IMR-90 (cell line): ENCODE results near the gene INPP4A. TPM values are rescaled to one million over a fixed set of nuclear protein-coding genes. Genes with fewer than 3 reads are reported as not detected.

Experiments
- ATAC-seq: fragments of 200-7000 bp; cut with Tn5 transposase; 2 replicates; pipeline ENCODE4 v1.9.1; 2020; ENCODE audit warnings: low read depth, mild to moderate bottlenecking, moderate library complexity
- BruUV-seq: library from RNA; stranded (reverse); fragments of 400-500 nt; replicated peaks from 2 replicates; lab custom pipeline; 2021; lab: Mats Ljungman, UMichigan
- CTCF ChIA-PET: fragments of 300-600 bp; formaldehyde crosslinking; extraction: SDS; loops from one replicate; lab custom pipeline; 2021; ENCODE audit warnings: antibody characterized with exemption; lab: Yijun Ruan, JAX
- POLR2A ChIA-PET: fragments of 300-600 bp; sonication (Branson Sonifier 250); formaldehyde crosslinking; loops from one replicate; lab custom pipeline; 2022; ENCODE audit warnings: antibody characterized with exemption; ENCODE audit not compliant: unreplicated experiment; lab: Charles Lee
- DNase-seq: peaks from one replicate; pipeline ENCODE4 v3.0.0; 2013
- H2AFZ ChIP-seq: replicated peaks from 2 replicates; pipeline ENCODE3; 2013; ENCODE audit warnings: low read length, mild to moderate bottlenecking; ENCODE audit not compliant: poor library complexity
- H2AK5ac ChIP-seq: 2 replicates; pipeline ENCODE4 v1.6.1; 2013; ENCODE audit warnings: low read depth, low read length, inconsistent platforms
- H2AK9ac ChIP-seq: replicated peaks from 2 replicates; pipeline ENCODE3; 2013; ENCODE audit warnings: mild to moderate bottlenecking, low read depth, low read length, moderate library complexity; ENCODE audit not compliant: poor library complexity
- H2BK120ac ChIP-seq: 2 replicates; pipeline ENCODE4 v1.6.1; 2013; ENCODE audit warnings: low read depth, low read length, inconsistent platforms
- H2BK15ac ChIP-seq: 3 replicates; pipeline ENCODE4 v1.6.1; 2013; ENCODE audit warnings: low read depth, low read length, inconsistent platforms
- H2BK20ac ChIP-seq: 2 replicates; pipeline ENCODE4 v1.6.1; 2013; ENCODE audit warnings: low read depth, mild to moderate bottlenecking, inconsistent platforms, low read length, moderate library complexity
- H2BK5ac ChIP-seq: 2 replicates; pipeline ENCODE4 v1.6.1; 2013; ENCODE audit warnings: mild to moderate bottlenecking, low read depth, low read length, inconsistent platforms; ENCODE audit not compliant: poor library complexity, severe bottlenecking
- H3K14ac ChIP-seq: replicated peaks from 2 replicates; pipeline ENCODE4 v1.6.1; 2013; ENCODE audit warnings: low read depth, low read length, inconsistent platforms
- H3K18ac ChIP-seq: 2 replicates; pipeline ENCODE4 v1.6.1; 2013; ENCODE audit warnings: low read depth, low read length, control low read depth
- H3K23ac ChIP-seq: 2 replicates; pipeline ENCODE4 v1.6.1; 2013; ENCODE audit warnings: low read depth, low read length, inconsistent platforms
- H3K27ac ChIP-seq: 2 replicates; pipeline ENCODE4 v1.5.1; 2013; ENCODE audit warnings: mild to moderate bottlenecking, control low read depth, low read length; ENCODE audit not compliant: insufficient read depth
- H3K27me3 ChIP-seq: 2 replicates; pipeline ENCODE4 v1.6.1; 2013; ENCODE audit warnings: low read length; ENCODE audit not compliant: control insufficient read depth, insufficient read depth
- H3K36me3 ChIP-seq: 2 replicates; pipeline ENCODE4 v1.6.1; 2013; ENCODE audit warnings: low read length, mixed read lengths; ENCODE audit not compliant: control insufficient read depth, insufficient read depth
- H3K4ac ChIP-seq: 2 replicates; pipeline ENCODE4 v1.6.1; 2013; ENCODE audit warnings: low read depth, low read length, inconsistent platforms
- H3K4me1 ChIP-seq: 2 replicates; pipeline ENCODE4 v1.6.1; 2013; ENCODE audit warnings: low read length, mixed read lengths; ENCODE audit not compliant: control insufficient read depth, insufficient read depth
- H3K4me2 ChIP-seq: 2 replicates; pipeline ENCODE4 v1.6.1; 2013; ENCODE audit warnings: low read depth, mild to moderate bottlenecking, control low read depth, low read length, moderate library complexity
- H3K4me3 ChIP-seq: 2 replicates; pipeline ENCODE4 v1.5.1; 2013; ENCODE audit warnings: low read depth, mild to moderate bottlenecking, control low read depth, low read length, moderate library complexity; ENCODE audit not compliant: insufficient read depth
- H3K56ac ChIP-seq: 2 replicates; pipeline ENCODE4 v1.6.1; 2013; ENCODE audit warnings: low read length, inconsistent platforms; ENCODE audit not compliant: insufficient read depth; ENCODE audit errors: extremely low read depth
- H3K79me1 ChIP-seq, 2 experiments: 2 replicates each; pipeline ENCODE4 v1.6.1; 2013; ENCODE audit warnings: low read length in 2 of 2, inconsistent platforms in 1 of 2, low read depth in 1 of 2
- H3K9ac ChIP-seq: 2 replicates; pipeline ENCODE4 v1.6.1; 2013; ENCODE audit warnings: low read depth, low read length, control low read depth
- H3K9me1 ChIP-seq: 2 replicates; pipeline ENCODE4 v1.6.1; 2013; ENCODE audit warnings: low read length, inconsistent platforms; ENCODE audit not compliant: insufficient read depth
- H3K9me3 ChIP-seq: 2 replicates; pipeline ENCODE4 v1.6.1; 2013; ENCODE audit warnings: low read length; ENCODE audit not compliant: control insufficient read depth, insufficient read depth
- H4K20me1 ChIP-seq: 2 replicates; pipeline ENCODE4 v1.6.1; 2013; ENCODE audit warnings: low read length, inconsistent platforms; ENCODE audit not compliant: insufficient read depth
- H4K5ac ChIP-seq: 2 replicates; pipeline ENCODE4 v1.6.1; 2013; ENCODE audit warnings: mild to moderate bottlenecking, low read depth, low read length, control low read depth
- H4K8ac ChIP-seq, 2 experiments: 2 replicates each; pipeline ENCODE4 v1.6.1; 2013; ENCODE audit warnings: low read depth in 2 of 2, low read length in 2 of 2, control low read depth in 1 of 2, inconsistent platforms in 1 of 2
- H4K91ac ChIP-seq: 2 replicates; pipeline ENCODE4 v1.6.1; 2013; ENCODE audit warnings: low read depth, low read length, inconsistent platforms; ENCODE audit not compliant: insufficient read depth
- BHLHE40 ChIP-seq: fragments of 150-350 bp; IDR thresholded peaks from 2 replicates; pipeline ENCODE4 v1.6.1; 2016; ENCODE audit warnings: mild to moderate bottlenecking, low read depth, low read length
- CEBPB ChIP-seq: IDR thresholded peaks from 2 replicates; pipeline ENCODE4 v1.6.1; 2012; ENCODE audit warnings: low read depth, low read length, improper control_type of control experiment
- CHD1 ChIP-seq: IDR thresholded peaks from 2 replicates; pipeline ENCODE4 v1.6.1; 2012; ENCODE audit warnings: low read depth, low read length, improper control_type of control experiment
- FOS ChIP-seq: fragments of 150-350 bp; IDR thresholded peaks from 2 replicates; pipeline ENCODE4 v1.6.1; 2016; ENCODE audit warnings: low read depth, low read length
- MAFK ChIP-seq: IDR thresholded peaks from 2 replicates; pipeline ENCODE4 v1.6.1; 2012; ENCODE audit warnings: low read depth, low read length, improper control_type of control experiment
- MAZ ChIP-seq: IDR thresholded peaks from 2 replicates; pipeline ENCODE4 v1.6.1; 2012; ENCODE audit warnings: low read depth, mild to moderate bottlenecking, low read length, improper control_type of control experiment, moderate library complexity, borderline replicate concordance
- MXI1 ChIP-seq: IDR thresholded peaks from 2 replicates; pipeline ENCODE4 v1.6.1; 2012; ENCODE audit warnings: low read depth, mild to moderate bottlenecking, low read length, moderate library complexity, borderline replicate concordance
- NFE2L2 ChIP-seq: fragments of 150-350 bp; IDR thresholded peaks from 2 replicates; pipeline ENCODE4 v1.6.1; 2016; ENCODE audit warnings: low read depth, mild to moderate bottlenecking, low read length
- POLR2A ChIP-seq: IDR thresholded peaks from 2 replicates; pipeline ENCODE4 v1.6.1; 2012; ENCODE audit warnings: mild to moderate bottlenecking, low read depth, low read length
- RAD21 ChIP-seq: IDR thresholded peaks from 2 replicates; pipeline ENCODE4 v1.6.1; 2012; ENCODE audit warnings: low read length, improper control_type of control experiment
- RCOR1 ChIP-seq: IDR thresholded peaks from 2 replicates; pipeline ENCODE4 v1.6.1; 2012; ENCODE audit warnings: mild to moderate bottlenecking, low read length, improper control_type of control experiment; ENCODE audit not compliant: insufficient replicate concordance
- RFX5 ChIP-seq: IDR thresholded peaks from 2 replicates; pipeline ENCODE4 v1.8.0; 2012; ENCODE audit warnings: low read depth, mild to moderate bottlenecking, low read length, moderate library complexity
- SMC3 ChIP-seq: fragments of 150-350 bp; IDR thresholded peaks from 2 replicates; pipeline ENCODE4 v1.6.1; 2016; ENCODE audit warnings: low read depth, mild to moderate bottlenecking, antibody characterized with exemption, low read length, moderate library complexity
- WGBS, 2 experiments: methylation state at CpG; one replicate each; pipeline versions ENCODE4 v1.1.5 to v1.1.7; 2013; ENCODE audit warnings: missing lambda C conversion rate in 2 of 2; ENCODE audit not compliant: insufficient read length in 1 of 2; ENCODE audit errors: extremely low coverage in 2 of 2; 5-methylcytosine and 5-hydroxymethylcytosine counted together
- dilution Hi-C: fragments of 300-500 bp; cut with HindIII; formaldehyde crosslinking; loops from one replicate; pipeline ENCODE4 v1.14.3; 2018; ENCODE audit warnings: low sequenced_read_pairs; ENCODE audit not compliant: unreplicated experiment
- in situ Hi-C: fragments of 300-500 bp; cut with MboI; formaldehyde crosslinking; loops from 3 replicates; pipeline ENCODE4 v1.14.3; 2019; ENCODE audit warnings: low sequenced_read_pairs, inconsistent platforms, mixed read lengths
- intact Hi-C: fragments of 100-400 bp; cut with micrococcal nuclease; formaldehyde crosslinking; loops from 2 replicates; pipeline ENCODE4 v1.10.0; 2022
- polyA plus RNA-seq, 3 experiments: library from polyadenylated mRNA; depleted of rRNA; stranded (reverse); fragments of >200 nt; gene quantifications; 2 replicates each; pipeline ENCODE4 v1.2.3, GENCODE V29; 2012; ENCODE audit warnings: low replicate concordance in 1 of 3
- total RNA-seq: library from RNA; depleted of rRNA; stranded (reverse); fragments of >200 nt; gene quantifications from 2 replicates; pipeline ENCODE4 v1.2.3, GENCODE V29; 2012
- TF ChIP-seq, protein P1 (sequence below): fragments of 150-350 bp; IDR thresholded peaks from 2 replicates; pipeline ENCODE4 v1.6.1; 2016; ENCODE audit warnings: low read depth, mild to moderate bottlenecking, low read length, moderate library complexity, borderline replicate concordance
- TF ChIP-seq, protein P2 (sequence below): fragments of 150-350 bp; IDR thresholded peaks from 2 replicates; pipeline ENCODE4 v1.6.1; 2017; ENCODE audit warnings: mild to moderate bottlenecking, antibody characterized with exemption, low read length, low read depth
- TF ChIP-seq, protein P3 (sequence below): conservative IDR thresholded peaks from 2 replicates; pipeline ENCODE4 v1.5.1; 2012; ENCODE audit warnings: mild to moderate bottlenecking, low read depth, low read length, improper control_type of control experiment

INPP4A gene
- total and polyA plus RNA-seq, 2 of the 4 experiments (the other 2 are of a cell fraction): 14.5 to 27.1 TPM

DNA sequence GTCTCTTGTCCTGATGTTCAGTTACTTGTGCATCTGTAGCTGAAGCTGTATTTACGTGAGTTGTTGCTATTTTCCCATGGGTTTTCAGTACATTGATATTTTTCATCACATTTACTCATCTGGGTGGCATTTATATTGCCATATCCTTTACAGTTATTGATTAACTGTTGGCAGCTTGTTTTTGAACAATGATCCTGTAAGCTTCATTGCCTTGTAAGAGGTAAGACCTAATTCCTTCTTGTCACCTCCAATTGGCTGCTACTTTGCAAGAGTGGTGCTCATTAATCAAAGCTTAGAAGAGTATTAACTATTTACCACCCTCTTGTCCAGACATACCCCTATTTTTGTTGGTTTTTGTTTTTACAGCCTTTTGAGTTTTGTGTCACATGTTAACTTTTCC lies 88.9 kb downstream of the INPP4A start:
- peaks cover 5% of the 10 kb centered on the region for H3K36me3 ChIP-seq

More for the DNA sequence above, 88.9 kb downstream of the INPP4A start:
- peaks cover 4% of the 10 kb centered on the region; the same call in 1 of the 2 replicates for H3K9me1 ChIP-seq
- TF ChIP-seq BHLHE40 (no peak), RFX5 (no peak), MAZ (no peak), CEBPB (no peak), RCOR1 (no peak), SMC3 (no peak), NFE2L2 (no peak), MXI1 (no peak), FOS (no peak), CHD1 (no peak), RAD21 (no peak), MAFK (no peak), POLR2A (no peak)
- TF ChIP-seq, protein P1, sequence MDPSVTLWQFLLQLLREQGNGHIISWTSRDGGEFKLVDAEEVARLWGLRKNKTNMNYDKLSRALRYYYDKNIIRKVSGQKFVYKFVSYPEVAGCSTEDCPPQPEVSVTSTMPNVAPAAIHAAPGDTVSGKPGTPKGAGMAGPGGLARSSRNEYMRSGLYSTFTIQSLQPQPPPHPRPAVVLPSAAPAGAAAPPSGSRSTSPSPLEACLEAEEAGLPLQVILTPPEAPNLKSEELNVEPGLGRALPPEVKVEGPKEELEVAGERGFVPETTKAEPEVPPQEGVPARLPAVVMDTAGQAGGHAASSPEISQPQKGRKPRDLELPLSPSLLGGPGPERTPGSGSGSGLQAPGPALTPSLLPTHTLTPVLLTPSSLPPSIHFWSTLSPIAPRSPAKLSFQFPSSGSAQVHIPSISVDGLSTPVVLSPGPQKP: no peak
- TF ChIP-seq, protein P2, sequence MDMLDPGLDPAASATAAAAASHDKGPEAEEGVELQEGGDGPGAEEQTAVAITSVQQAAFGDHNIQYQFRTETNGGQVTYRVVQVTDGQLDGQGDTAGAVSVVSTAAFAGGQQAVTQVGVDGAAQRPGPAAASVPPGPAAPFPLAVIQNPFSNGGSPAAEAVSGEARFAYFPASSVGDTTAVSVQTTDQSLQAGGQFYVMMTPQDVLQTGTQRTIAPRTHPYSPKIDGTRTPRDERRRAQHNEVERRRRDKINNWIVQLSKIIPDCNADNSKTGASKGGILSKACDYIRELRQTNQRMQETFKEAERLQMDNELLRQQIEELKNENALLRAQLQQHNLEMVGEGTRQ: no peak
- TF ChIP-seq, protein P3, sequence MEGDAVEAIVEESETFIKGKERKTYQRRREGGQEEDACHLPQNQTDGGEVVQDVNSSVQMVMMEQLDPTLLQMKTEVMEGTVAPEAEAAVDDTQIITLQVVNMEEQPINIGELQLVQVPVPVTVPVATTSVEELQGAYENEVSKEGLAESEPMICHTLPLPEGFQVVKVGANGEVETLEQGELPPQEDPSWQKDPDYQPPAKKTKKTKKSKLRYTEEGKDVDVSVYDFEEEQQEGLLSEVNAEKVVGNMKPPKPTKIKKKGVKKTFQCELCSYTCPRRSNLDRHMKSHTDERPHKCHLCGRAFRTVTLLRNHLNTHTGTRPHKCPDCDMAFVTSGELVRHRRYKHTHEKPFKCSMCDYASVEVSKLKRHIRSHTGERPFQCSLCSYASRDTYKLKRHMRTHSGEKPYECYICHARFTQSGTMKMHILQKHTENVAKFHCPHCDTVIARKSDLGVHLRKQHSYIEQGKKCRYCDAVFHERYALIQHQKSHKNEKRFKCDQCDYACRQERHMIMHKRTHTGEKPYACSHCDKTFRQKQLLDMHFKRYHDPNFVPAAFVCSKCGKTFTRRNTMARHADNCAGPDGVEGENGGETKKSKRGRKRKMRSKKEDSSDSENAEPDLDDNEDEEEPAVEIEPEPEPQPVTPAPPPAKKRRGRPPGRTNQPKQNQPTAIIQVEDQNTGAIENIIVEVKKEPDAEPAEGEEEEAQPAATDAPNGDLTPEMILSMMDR: no peak
- no CpG with 5 or more reads among the region's 1 CpG for WGBS, 2 experiments
- H3K4ac ChIP-seq: no peak overlapping the region
- ATAC-seq (no peak), DNase-seq (no peak)
- intact Hi-C loops: no loop called here
- H3K9me3 ChIP-seq: no peaks in the 10 kb centered on the region
- no peak overlapping the region for H4K8ac ChIP-seq
- H4K5ac ChIP-seq: no peak overlapping the region
- H2BK120ac ChIP-seq: no peak overlapping the region
- no peak overlapping the region for H3K4me3 ChIP-seq
- H2BK5ac ChIP-seq: no peak overlapping the region
- H2AK9ac ChIP-seq: no peak overlapping the region
- H2BK15ac ChIP-seq: no peak overlapping the region
- no TSS peak for BruUV-seq
- H4K20me1 ChIP-seq: no peaks in the 10 kb centered on the region
- no peak overlapping the region; the same call in 1 of the 2 replicates for H2AK5ac ChIP-seq
- no peaks in the 10 kb centered on the region for H3K4me1 ChIP-seq
- POLR2A ChIA-PET: no interaction called here
- no peak overlapping the region for H4K91ac ChIP-seq
- dilution Hi-C loops: no loop called here
- no peak overlapping the region for H3K23ac ChIP-seq
- H2BK20ac ChIP-seq: no peak overlapping the region
- no peak overlapping the region for H2AFZ ChIP-seq
- no peak overlapping the region for H3K4me2 ChIP-seq
- H3K18ac ChIP-seq: no peak overlapping the region
- in situ Hi-C loops: no loop called here
- no peak overlapping the region for H3K56ac ChIP-seq
- CTCF ChIA-PET: no interaction called here
- no peaks in the 10 kb centered on the region for H3K27me3 ChIP-seq
- no peak overlapping the region for H3K9ac ChIP-seq
- H3K14ac ChIP-seq: no peak overlapping the region
- no peaks in the 10 kb centered on the region; a peak in 1 of 4 replicates for H3K79me1 ChIP-seq
- no peak overlapping the region for H3K27ac ChIP-seq
